ENCODE measurements around the gene COPE. TPM values are rescaled to one million over a fixed set of nuclear protein-coding genes. Genes with fewer than 3 reads are reported as not detected.
A peak's percentile ranks its signal among the peaks of the same experiment; 100 is the strongest.

COPE gene
- total and polyA plus RNA-seq, 10 donors = 135 to 261 (median 180) TPM

GRCh38 chr19:18915639-18916038 lies 3.5 kb downstream of the COPE start:
- WGBS, 5 donors = 47 to 60% (median 57%) methylated on average over 2 to 5 of the region's 5 CpGs
- Histone ChIP-seq H3K27me3 (replicated peaks in 1 of 7) (no peaks in the 10 kb centered on the region), H3K36me3 (peaks cover 0 to 66% (median 43%) of the 10 kb centered on the region in 6 donors), H3K4me1 (peaks cover 23 to 73% (median 59%) of the 10 kb centered on the region in 6 donors), H3K27ac (no peak overlapping the region), H3K9me3 (no peaks in the 10 kb centered on the region), H3K4me3 (no peak overlapping the region)
- intact Hi-C loops (cut with DNase I; ENCODE audit: low total_unique reads) = no loop called here
- TF ChIP-seq POLR2AphosphoS5 (IDR thresholded peaks at IDR 0.05) = no peak
- TF ChIP-seq CTCF (IDR thresholded peaks at IDR 0.05 in 8 of 11, conservative IDR thresholded peaks at IDR 0.05 in 3 of 11) = peak in 5 of 11 experiments; percentile 17 to 46 (median 40)
- DNase-seq = peak; percentile 84

- TF ChIP-seq POLR2AphosphoS5 (IDR thresholded peaks at IDR 0.05) (peak in 1 of 3 donors; percentile 7), CTCF (IDR thresholded peaks at IDR 0.05 in 8 of 11, conservative IDR thresholded peaks at IDR 0.05 in 3 of 11) (no peak)
- Histone ChIP-seq H3K27me3 (replicated peaks in 1 of 7) (no peaks in the 10 kb centered on the region), H3K36me3 (peaks cover 0 to 85% (median 59%) of the 10 kb centered on the region in 6 donors), H3K27ac (no peak overlapping the region), H3K9me3 (no peaks in the 10 kb centered on the region), H3K4me1 (peaks cover 12 to 60% (median 47%) of the 10 kb centered on the region in 6 donors), H3K4me3 (no peak overlapping the region)
- WGBS, 5 donors = 91 to 98% (median 95%) methylated on average over 5 of the region's 5 CpGs; no CpG with 5 or more reads in 1 of the 5 donors
- no peak for DNase-seq
- intact Hi-C loops (cut with DNase I; ENCODE audit: low total_unique reads) = no loop called here
Measured at GRCh38 chr19:18913466-18913865, 5.7 kb downstream of the COPE start.

- TF ChIP-seq CTCF (IDR thresholded peaks at IDR 0.05 in 8 of 11, conservative IDR thresholded peaks at IDR 0.05 in 3 of 11) (no peak), POLR2A (IDR thresholded peaks at IDR 0.05) (no peak), POLR2AphosphoS5 (IDR thresholded peaks at IDR 0.05) (peak in 1 of 3 donors; percentile 34)
- Histone ChIP-seq H3K36me3 (peaks cover 0 to 91% (median 63%) of the 10 kb centered on the region in 6 donors), H3K27me3 (replicated peaks in 1 of 7) (no peaks in the 10 kb centered on the region), H3K9me3 (no peaks in the 10 kb centered on the region), H3K4me1 (peaks cover 7 to 55% (median 41%) of the 10 kb centered on the region in 6 donors), H3K27ac (no peak overlapping the region), H3K4me3 (no peak overlapping the region)
- intact Hi-C loops (cut with DNase I; ENCODE audit: low total_unique reads) = no loop called here
- WGBS, 5 donors = 95 to 98% (median 96%) methylated on average over 8 to 14 of the region's 14 CpGs
- DNase-seq = no peak
Measured at GRCh38 chr19:18912933-18913332, 6.3 kb downstream of the COPE start.

- H3K27me3 ChIP-seq (replicated peaks in 1 of 7) = no peaks in the 10 kb centered on the region
- TF ChIP-seq POLR2AphosphoS5 (IDR thresholded peaks at IDR 0.05) = peak in 2 of 3 donors; percentile 20 to 55
- no peak for TF ChIP-seq POLR2A (IDR thresholded peaks at IDR 0.05)
- no peak for TF ChIP-seq CTCF (IDR thresholded peaks at IDR 0.05 in 8 of 11, conservative IDR thresholded peaks at IDR 0.05 in 3 of 11)
- H3K27ac ChIP-seq = no peak overlapping the region
- H3K4me1 ChIP-seq = peaks cover 0 to 34% (median 22%) of the 10 kb centered on the region in 6 donors
- H3K9me3 ChIP-seq = no peaks in the 10 kb centered on the region
- no peak for DNase-seq
- 84 to 96% (median 92%) methylated on average over 6 to 19 of the region's 19 CpGs for WGBS, 5 donors
- intact Hi-C loops (cut with DNase I; ENCODE audit: low total_unique reads) = no loop called here
- peaks cover 0 to 100% (median 83%) of the 10 kb centered on the region in 6 donors for H3K36me3 ChIP-seq
- H3K4me3 ChIP-seq = no peak overlapping the region
Measured at GRCh38 chr19:18910801-18911436, 8.3 kb downstream of the COPE start.

Measured in spleen (tissue), 11 donors.